CD4-positive, alpha-beta T cell (primary cell): Measurements from ENCODE around the gene KLC1. TPM values are rescaled to one million over a fixed set of nuclear protein-coding genes. Genes with fewer than 3 reads are reported as not detected.

Source experiments
- ATAC-seq: fragments of 200-7000 bp; cut with Tn5 transposase; one replicate; pipeline ENCODE4 v1.10.0; 2022; ENCODE audit warnings: mild to moderate bottlenecking; ENCODE audit not compliant: poor library complexity
- CTCF ChIA-PET: fragments of 350-600 bp; sonication (Branson Sonifier 250); formaldehyde crosslinking; loops from one replicate; lab custom pipeline; 2021; ENCODE audit warnings: antibody characterized with exemption, inconsistent platforms; lab: Charles Lee
- POLR2A ChIA-PET: fragments of 350-600 bp; sonication (Branson Sonifier 250); formaldehyde crosslinking; loops from one replicate; lab custom pipeline; 2021; ENCODE audit warnings: antibody characterized with exemption, inconsistent platforms; lab: Charles Lee
- DNase-seq, 14 experiments: peaks; one replicate each; pipeline ENCODE4 v3.0.0-alpha.2; 2013 to 2020; ENCODE audit warnings: mixed read lengths in 2 of 14
- H3K27ac ChIP-seq, 2 donors: one replicate each; pipeline versions ENCODE4 v1.5.1 to v1.7.0; 2013; ENCODE audit warnings: low read length in 2 of 2, low read depth in 1 of 2, mild to moderate bottlenecking in 1 of 2
- H3K27me3 ChIP-seq, 2 experiments: 1 replicate in 1 of 2; 2 replicates in 1 of 2; pipeline versions ENCODE4 v1.6.1 to v1.7.0; 2013; ENCODE audit warnings: low read length in 2 of 2, control low read depth in 1 of 2, mild to moderate bottlenecking in 1 of 2, moderate library complexity in 1 of 2; ENCODE audit not compliant: insufficient read depth in 2 of 2, control insufficient read depth in 1 of 2
- H3K36me3 ChIP-seq: one replicate; pipeline ENCODE4 v1.6.1; 2013; ENCODE audit warnings: low read length, control low read depth; ENCODE audit not compliant: insufficient read depth
- H3K4me1 ChIP-seq: one replicate; pipeline ENCODE4 v1.6.1; 2013; ENCODE audit warnings: low read length, control low read depth; ENCODE audit not compliant: insufficient read depth
- H3K4me3 ChIP-seq: one replicate; pipeline ENCODE4 v1.5.1; 2013; ENCODE audit warnings: mild to moderate bottlenecking, low read length, moderate library complexity
- H3K9me3 ChIP-seq, 2 experiments: 1 replicate in 1 of 2; 2 replicates in 1 of 2; pipeline versions ENCODE4 v1.6.1 to v1.7.0; 2013; ENCODE audit warnings: low read length in 2 of 2, mild to moderate bottlenecking in 2 of 2, control low read depth in 1 of 2, moderate library complexity in 1 of 2; ENCODE audit not compliant: control insufficient read depth in 1 of 2, insufficient read depth in 1 of 2
- H3K27ac Mint-ChIP-seq: one replicate; pipeline ENCODE4 v1.8.0; 2020; ENCODE audit warnings: mixed read lengths
- H3K27me3 Mint-ChIP-seq: one replicate; pipeline ENCODE4 v1.8.0; 2021; ENCODE audit warnings: mixed read lengths
- H3K36me3 Mint-ChIP-seq: one replicate; pipeline ENCODE4 v1.8.0; 2021; ENCODE audit warnings: low read depth, mixed read lengths
- H3K4me1 Mint-ChIP-seq: one replicate; pipeline ENCODE4 v1.8.0; 2021; ENCODE audit warnings: low read depth, mixed read lengths
- H3K4me3 Mint-ChIP-seq: one replicate; pipeline ENCODE4 v1.8.0; 2020; ENCODE audit warnings: mild to moderate bottlenecking, mixed read lengths
- H3K9me3 Mint-ChIP-seq: one replicate; pipeline ENCODE4 v1.8.0; 2020; ENCODE audit warnings: mixed read lengths
- CTCF ChIP-seq: fragments of 200-600 bp; IDR thresholded peaks from one replicate; pipeline ENCODE4 v1.8.0; 2022; ENCODE audit warnings: antibody characterized with exemption, mild to moderate bottlenecking
- intact Hi-C, 2 experiments: fragments of 100-400 bp; cut with DNase I in 1 of 2; cut with micrococcal nuclease in 1 of 2; formaldehyde crosslinking; loops; one replicate each; pipeline versions ENCODE4 v1.15.1 to v1.9.0; 2023 to 2025; cut with DNase I, micrococcal nuclease
- total RNA-seq, 174 experiments: library from RNA in 2 of 174; stranded (reverse) in 2 of 174; gene quantifications; one replicate each; pipeline ENCODE4 v1.2.3 and lab custom pipeline; 2021 to 2026

KLC1 gene
- total RNA-seq, 2 experiments from 2014 or later, result 111 to 119 TPM

- no peak overlapping the region for H3K27ac Mint-ChIP-seq
Measured at GRCh38 chr14:103597623-103598377, 31.2 kb upstream of the KLC1 start.

GRCh38 chr14:103600503-103600902 is 28.5 kb upstream of the KLC1 start:
- H3K4me3 ChIP-seq, result no peak overlapping the region
- H3K4me1 ChIP-seq, result no peaks in the 10 kb centered on the region
- H3K36me3 Mint-ChIP-seq, result no peaks in the 10 kb centered on the region
- no peak overlapping the region for H3K27ac ChIP-seq
- H3K9me3 Mint-ChIP-seq, result no peaks in the 10 kb centered on the region
- no peaks in the 10 kb centered on the region for H3K27me3 Mint-ChIP-seq
- no peak overlapping the region for H3K4me3 Mint-ChIP-seq
- H3K36me3 ChIP-seq, result no peaks in the 10 kb centered on the region
- no peaks in the 10 kb centered on the region for H3K27me3 ChIP-seq
- no peak for ATAC-seq
- no peak overlapping the region for H3K27ac Mint-ChIP-seq
- H3K9me3 ChIP-seq, result no peaks in the 10 kb centered on the region
- intact Hi-C loops, result no loop called here
- TF ChIP-seq CTCF, result no peak
- DNase-seq, result no peak
- ChIA-PET CTCF (interaction anchor here (0.6 kb wide), 1 partner anchor 462 kb away, joined by 3 read pairs; no protein-coding TSS in a partner anchor), POLR2A (no interaction called here)
- H3K4me1 Mint-ChIP-seq, result no peaks in the 10 kb centered on the region

More at GRCh38 chr14:103597623-103598377, 31.2 kb upstream of the KLC1 start:
- no peaks in the 10 kb centered on the region for H3K27me3 Mint-ChIP-seq
- no peak overlapping the region for H3K4me3 Mint-ChIP-seq
- DNase-seq (no peak), ATAC-seq (no peak)
- no peaks in the 10 kb centered on the region for H3K9me3 Mint-ChIP-seq
- no peak overlapping the region for H3K27ac ChIP-seq
- POLR2A ChIA-PET, result no interaction called here
- CTCF ChIA-PET, result no interaction called here
- no peaks in the 10 kb centered on the region for H3K9me3 ChIP-seq
- H3K36me3 Mint-ChIP-seq, result no peaks in the 10 kb centered on the region
- H3K36me3 ChIP-seq, result no peaks in the 10 kb centered on the region
- no peak overlapping the region for H3K4me3 ChIP-seq
- H3K4me1 ChIP-seq, result peaks cover 9% of the 10 kb centered on the region
- H3K4me1 Mint-ChIP-seq, result no peaks in the 10 kb centered on the region
- intact Hi-C loops, result no loop called here
- no peak for TF ChIP-seq CTCF
- H3K27me3 ChIP-seq, result no peaks in the 10 kb centered on the region

GRCh38 chr14:103604620-103605019 is 24.4 kb upstream of the KLC1 start:
- Mint-ChIP-seq H3K4me3 (no peak overlapping the region), H3K9me3 (no peaks in the 10 kb centered on the region), H3K27me3 (no peaks in the 10 kb centered on the region), H3K27ac (no peak overlapping the region), H3K4me1 (peaks cover 18% of the 10 kb centered on the region), H3K36me3 (no peaks in the 10 kb centered on the region)
- intact Hi-C loops, result no loop called here
- ATAC-seq (no peak), DNase-seq (no peak)
- H3K36me3 ChIP-seq, result no peaks in the 10 kb centered on the region
- no peak for TF ChIP-seq CTCF
- ChIA-PET POLR2A (no interaction called here), CTCF (no interaction called here)
- peaks cover 22% of the 10 kb centered on the region for H3K4me1 ChIP-seq
- peaks cover 5 to 7% of the 10 kb centered on the region in 2 experiments for H3K27me3 ChIP-seq
- H3K4me3 ChIP-seq, result no peak overlapping the region
- no peaks in the 10 kb centered on the region for H3K9me3 ChIP-seq
- H3K27ac ChIP-seq, result no peak overlapping the region
